IMR-90 (cell line): Measurements from ENCODE around the gene PAIP1. TPM values are rescaled to one million over a fixed set of nuclear protein-coding genes. Genes with fewer than 3 reads are reported as not detected.
A peak's percentile ranks its signal among the peaks of the same experiment; 100 is the strongest.

Experiments used
- ATAC-seq: fragments of 200-7000 bp; cut with Tn5 transposase; 2 replicates; pipeline ENCODE4 v1.9.1; 2020; ENCODE audit warnings: low read depth, mild to moderate bottlenecking, moderate library complexity
- BruUV-seq: library from RNA; stranded (reverse); fragments of 400-500 nt; replicated peaks from 2 replicates; lab custom pipeline; 2021; lab: Mats Ljungman, UMichigan
- CTCF ChIA-PET: fragments of 300-600 bp; formaldehyde crosslinking; extraction: SDS; loops from one replicate; lab custom pipeline; 2021; ENCODE audit warnings: antibody characterized with exemption; lab: Yijun Ruan, JAX
- POLR2A ChIA-PET: fragments of 300-600 bp; sonication (Branson Sonifier 250); formaldehyde crosslinking; loops from one replicate; lab custom pipeline; 2022; ENCODE audit warnings: antibody characterized with exemption; ENCODE audit not compliant: unreplicated experiment; lab: Charles Lee
- DNase-seq: peaks from one replicate; pipeline ENCODE4 v3.0.0; 2013
- H2AFZ ChIP-seq: replicated peaks from 2 replicates; pipeline ENCODE3; 2013; ENCODE audit warnings: low read length, mild to moderate bottlenecking; ENCODE audit not compliant: poor library complexity
- H2AK5ac ChIP-seq: 2 replicates; pipeline ENCODE4 v1.6.1; 2013; ENCODE audit warnings: low read depth, low read length, inconsistent platforms
- H2AK9ac ChIP-seq: replicated peaks from 2 replicates; pipeline ENCODE3; 2013; ENCODE audit warnings: mild to moderate bottlenecking, low read depth, low read length, moderate library complexity; ENCODE audit not compliant: poor library complexity
- H2BK120ac ChIP-seq: 2 replicates; pipeline ENCODE4 v1.6.1; 2013; ENCODE audit warnings: low read depth, low read length, inconsistent platforms
- H2BK15ac ChIP-seq: 3 replicates; pipeline ENCODE4 v1.6.1; 2013; ENCODE audit warnings: low read depth, low read length, inconsistent platforms
- H2BK20ac ChIP-seq: 2 replicates; pipeline ENCODE4 v1.6.1; 2013; ENCODE audit warnings: low read depth, mild to moderate bottlenecking, inconsistent platforms, low read length, moderate library complexity
- H2BK5ac ChIP-seq: 2 replicates; pipeline ENCODE4 v1.6.1; 2013; ENCODE audit warnings: mild to moderate bottlenecking, low read depth, low read length, inconsistent platforms; ENCODE audit not compliant: poor library complexity, severe bottlenecking
- H3K14ac ChIP-seq: replicated peaks from 2 replicates; pipeline ENCODE4 v1.6.1; 2013; ENCODE audit warnings: low read depth, low read length, inconsistent platforms
- H3K18ac ChIP-seq: 2 replicates; pipeline ENCODE4 v1.6.1; 2013; ENCODE audit warnings: low read depth, low read length, control low read depth
- H3K23ac ChIP-seq: 2 replicates; pipeline ENCODE4 v1.6.1; 2013; ENCODE audit warnings: low read depth, low read length, inconsistent platforms
- H3K27ac ChIP-seq: 2 replicates; pipeline ENCODE4 v1.5.1; 2013; ENCODE audit warnings: mild to moderate bottlenecking, control low read depth, low read length; ENCODE audit not compliant: insufficient read depth
- H3K27me3 ChIP-seq: 2 replicates; pipeline ENCODE4 v1.6.1; 2013; ENCODE audit warnings: low read length; ENCODE audit not compliant: control insufficient read depth, insufficient read depth
- H3K36me3 ChIP-seq: 2 replicates; pipeline ENCODE4 v1.6.1; 2013; ENCODE audit warnings: low read length, mixed read lengths; ENCODE audit not compliant: control insufficient read depth, insufficient read depth
- H3K4ac ChIP-seq: 2 replicates; pipeline ENCODE4 v1.6.1; 2013; ENCODE audit warnings: low read depth, low read length, inconsistent platforms
- H3K4me1 ChIP-seq: 2 replicates; pipeline ENCODE4 v1.6.1; 2013; ENCODE audit warnings: low read length, mixed read lengths; ENCODE audit not compliant: control insufficient read depth, insufficient read depth
- H3K4me2 ChIP-seq: 2 replicates; pipeline ENCODE4 v1.6.1; 2013; ENCODE audit warnings: low read depth, mild to moderate bottlenecking, control low read depth, low read length, moderate library complexity
- H3K4me3 ChIP-seq: 2 replicates; pipeline ENCODE4 v1.5.1; 2013; ENCODE audit warnings: low read depth, mild to moderate bottlenecking, control low read depth, low read length, moderate library complexity; ENCODE audit not compliant: insufficient read depth
- H3K56ac ChIP-seq: 2 replicates; pipeline ENCODE4 v1.6.1; 2013; ENCODE audit warnings: low read length, inconsistent platforms; ENCODE audit not compliant: insufficient read depth; ENCODE audit errors: extremely low read depth
- H3K79me1 ChIP-seq, 2 experiments: 2 replicates each; pipeline ENCODE4 v1.6.1; 2013; ENCODE audit warnings: low read length in 2 of 2, inconsistent platforms in 1 of 2, low read depth in 1 of 2
- H3K9ac ChIP-seq: 2 replicates; pipeline ENCODE4 v1.6.1; 2013; ENCODE audit warnings: low read depth, low read length, control low read depth
- H3K9me1 ChIP-seq: 2 replicates; pipeline ENCODE4 v1.6.1; 2013; ENCODE audit warnings: low read length, inconsistent platforms; ENCODE audit not compliant: insufficient read depth
- H3K9me3 ChIP-seq: 2 replicates; pipeline ENCODE4 v1.6.1; 2013; ENCODE audit warnings: low read length; ENCODE audit not compliant: control insufficient read depth, insufficient read depth
- H4K20me1 ChIP-seq: 2 replicates; pipeline ENCODE4 v1.6.1; 2013; ENCODE audit warnings: low read length, inconsistent platforms; ENCODE audit not compliant: insufficient read depth
- H4K5ac ChIP-seq: 2 replicates; pipeline ENCODE4 v1.6.1; 2013; ENCODE audit warnings: mild to moderate bottlenecking, low read depth, low read length, control low read depth
- H4K8ac ChIP-seq, 2 experiments: 2 replicates each; pipeline ENCODE4 v1.6.1; 2013; ENCODE audit warnings: low read depth in 2 of 2, low read length in 2 of 2, control low read depth in 1 of 2, inconsistent platforms in 1 of 2
- H4K91ac ChIP-seq: 2 replicates; pipeline ENCODE4 v1.6.1; 2013; ENCODE audit warnings: low read depth, low read length, inconsistent platforms; ENCODE audit not compliant: insufficient read depth
- BHLHE40 ChIP-seq: fragments of 150-350 bp; IDR thresholded peaks from 2 replicates; pipeline ENCODE4 v1.6.1; 2016; ENCODE audit warnings: mild to moderate bottlenecking, low read depth, low read length
- CHD1 ChIP-seq: IDR thresholded peaks from 2 replicates; pipeline ENCODE4 v1.6.1; 2012; ENCODE audit warnings: low read depth, low read length, improper control_type of control experiment
- CTCF ChIP-seq: conservative IDR thresholded peaks from 2 replicates; pipeline ENCODE4 v1.5.1; 2012; ENCODE audit warnings: mild to moderate bottlenecking, low read depth, low read length, improper control_type of control experiment
- ELK1 ChIP-seq: fragments of 150-350 bp; IDR thresholded peaks from 2 replicates; pipeline ENCODE4 v1.6.1; 2016; ENCODE audit warnings: low read depth, mild to moderate bottlenecking, low read length, moderate library complexity, borderline replicate concordance
- FOS ChIP-seq: fragments of 150-350 bp; IDR thresholded peaks from 2 replicates; pipeline ENCODE4 v1.6.1; 2016; ENCODE audit warnings: low read depth, low read length
- MAFK ChIP-seq: IDR thresholded peaks from 2 replicates; pipeline ENCODE4 v1.6.1; 2012; ENCODE audit warnings: low read depth, low read length, improper control_type of control experiment
- MAZ ChIP-seq: IDR thresholded peaks from 2 replicates; pipeline ENCODE4 v1.6.1; 2012; ENCODE audit warnings: low read depth, mild to moderate bottlenecking, low read length, improper control_type of control experiment, moderate library complexity, borderline replicate concordance
- MXI1 ChIP-seq: IDR thresholded peaks from 2 replicates; pipeline ENCODE4 v1.6.1; 2012; ENCODE audit warnings: low read depth, mild to moderate bottlenecking, low read length, moderate library complexity, borderline replicate concordance
- NFE2L2 ChIP-seq: fragments of 150-350 bp; IDR thresholded peaks from 2 replicates; pipeline ENCODE4 v1.6.1; 2016; ENCODE audit warnings: low read depth, mild to moderate bottlenecking, low read length
- RAD21 ChIP-seq: IDR thresholded peaks from 2 replicates; pipeline ENCODE4 v1.6.1; 2012; ENCODE audit warnings: low read length, improper control_type of control experiment
- RCOR1 ChIP-seq: IDR thresholded peaks from 2 replicates; pipeline ENCODE4 v1.6.1; 2012; ENCODE audit warnings: mild to moderate bottlenecking, low read length, improper control_type of control experiment; ENCODE audit not compliant: insufficient replicate concordance
- RFX5 ChIP-seq: IDR thresholded peaks from 2 replicates; pipeline ENCODE4 v1.8.0; 2012; ENCODE audit warnings: low read depth, mild to moderate bottlenecking, low read length, moderate library complexity
- SMC3 ChIP-seq: fragments of 150-350 bp; IDR thresholded peaks from 2 replicates; pipeline ENCODE4 v1.6.1; 2016; ENCODE audit warnings: low read depth, mild to moderate bottlenecking, antibody characterized with exemption, low read length, moderate library complexity
- USF2 ChIP-seq: fragments of 150-350 bp; IDR thresholded peaks from 2 replicates; pipeline ENCODE4 v1.6.1; 2017; ENCODE audit warnings: mild to moderate bottlenecking, antibody characterized with exemption, low read length, low read depth
- WGBS, 2 experiments: methylation state at CpG; one replicate each; pipeline versions ENCODE4 v1.1.5 to v1.1.7; 2013; ENCODE audit warnings: missing lambda C conversion rate in 2 of 2; ENCODE audit not compliant: insufficient read length in 1 of 2; ENCODE audit errors: extremely low coverage in 2 of 2; 5-methylcytosine and 5-hydroxymethylcytosine counted together
- dilution Hi-C: fragments of 300-500 bp; cut with HindIII; formaldehyde crosslinking; loops from one replicate; pipeline ENCODE4 v1.14.3; 2018; ENCODE audit warnings: low sequenced_read_pairs; ENCODE audit not compliant: unreplicated experiment
- in situ Hi-C: fragments of 300-500 bp; cut with MboI; formaldehyde crosslinking; loops from 3 replicates; pipeline ENCODE4 v1.14.3; 2019; ENCODE audit warnings: low sequenced_read_pairs, inconsistent platforms, mixed read lengths
- intact Hi-C: fragments of 100-400 bp; cut with micrococcal nuclease; formaldehyde crosslinking; loops from 2 replicates; pipeline ENCODE4 v1.10.0; 2022
- polyA plus RNA-seq, 3 experiments: library from polyadenylated mRNA; depleted of rRNA; stranded (reverse); fragments of >200 nt; gene quantifications; 2 replicates each; pipeline ENCODE4 v1.2.3, GENCODE V29; 2012; ENCODE audit warnings: low replicate concordance in 1 of 3
- total RNA-seq: library from RNA; depleted of rRNA; stranded (reverse); fragments of >200 nt; gene quantifications from 2 replicates; pipeline ENCODE4 v1.2.3, GENCODE V29; 2012

The PAIP1 gene
- total and polyA plus RNA-seq, 2 of the 4 experiments (the other 2 are of a cell fraction): 59.1 to 123 TPM

- Histone ChIP-seq H3K56ac (no peak overlapping the region), H2AFZ (no peak overlapping the region), H3K79me1 (no peaks in the 10 kb centered on the region), H3K4me1 (peaks cover 8% of the 10 kb centered on the region; the same call in 1 of the 2 replicates), H3K27ac (no peak overlapping the region), H4K5ac (no peak overlapping the region), H2BK120ac (no peak overlapping the region), H2BK5ac (no peak overlapping the region), H3K4me3 (no peak overlapping the region), H3K9me1 (no peaks in the 10 kb centered on the region), H3K9ac (no peak overlapping the region), H4K91ac (no peak overlapping the region), H2AK9ac (no peak overlapping the region), H3K27me3 (no peaks in the 10 kb centered on the region), H2BK15ac (no peak overlapping the region), H3K4ac (no peak overlapping the region), H3K36me3 (no peaks in the 10 kb centered on the region), H3K4me2 (peak overlapping the region; percentile 34), H4K8ac (no peak overlapping the region), H3K18ac (no peak overlapping the region), H3K14ac (no peak overlapping the region), H2BK20ac (no peak overlapping the region), H3K9me3 (no peaks in the 10 kb centered on the region), H3K23ac (no peak overlapping the region), H2AK5ac (no peak overlapping the region), H4K20me1 (no peaks in the 10 kb centered on the region)
- in situ Hi-C loops (no loop called here), dilution Hi-C loops (no loop called here), intact Hi-C loops (no loop called here)
- no peak for TF ChIP-seq MAZ
- no peak for TF ChIP-seq CHD1
- TF ChIP-seq RCOR1: no peak
- no peak for TF ChIP-seq FOS
- TF ChIP-seq CTCF: no peak
- TF ChIP-seq BHLHE40: no peak
- TF ChIP-seq MAFK: no peak
- TF ChIP-seq USF2: no peak
- no peak for TF ChIP-seq SMC3
- TF ChIP-seq RFX5: no peak
- TF ChIP-seq MXI1: no peak
- TF ChIP-seq ELK1: no peak
- no peak for TF ChIP-seq NFE2L2
- no peak for TF ChIP-seq RAD21
- DNase-seq (no peak), ATAC-seq (no peak)
- no CpG with 5 or more reads among the region's 5 CpGs for WGBS, 2 experiments
- CTCF ChIA-PET: interaction anchor here (0.6 kb wide), 1 partner anchor 24 kb away, joined by 3 read pairs; no protein-coding TSS in a partner anchor
- no TSS peak for BruUV-seq
- POLR2A ChIA-PET: no interaction called here
Observed at GRCh38 chr5:43565043-43565442, 8.2 kb upstream of the PAIP1 start.
